GM06990 (cell line): Measurements from ENCODE around the gene CAMTA1.

ENCODE experiments used
- DNase-seq: peaks from one replicate; pipeline ENCODE4 v3.0.0-alpha.2; 2011; ENCODE audit not compliant: insufficient read length; ENCODE audit errors: extremely low read depth
- H3K27me3 ChIP-seq: replicated peaks from 2 replicates; pipeline ENCODE4 v1.6.0; 2011; ENCODE audit warnings: low read length; ENCODE audit not compliant: control insufficient read depth, insufficient read depth
- H3K36me3 ChIP-seq: 2 replicates; pipeline ENCODE4 v1.5.1; 2011; ENCODE audit warnings: low read length; ENCODE audit not compliant: control insufficient read depth, insufficient read depth
- H3K4me3 ChIP-seq: replicated peaks from 2 replicates; pipeline ENCODE4 v1.5.1; 2011; ENCODE audit warnings: low read depth, mild to moderate bottlenecking, control low read depth, low read length
- CTCF ChIP-seq: IDR thresholded peaks from 2 replicates; pipeline ENCODE4 v1.5.1; 2011; ENCODE audit warnings: low read length, control low read depth, mild to moderate bottlenecking, inconsistent platforms; ENCODE audit not compliant: insufficient read depth, poor library complexity, severe bottlenecking

The CAMTA1 gene

DNA sequence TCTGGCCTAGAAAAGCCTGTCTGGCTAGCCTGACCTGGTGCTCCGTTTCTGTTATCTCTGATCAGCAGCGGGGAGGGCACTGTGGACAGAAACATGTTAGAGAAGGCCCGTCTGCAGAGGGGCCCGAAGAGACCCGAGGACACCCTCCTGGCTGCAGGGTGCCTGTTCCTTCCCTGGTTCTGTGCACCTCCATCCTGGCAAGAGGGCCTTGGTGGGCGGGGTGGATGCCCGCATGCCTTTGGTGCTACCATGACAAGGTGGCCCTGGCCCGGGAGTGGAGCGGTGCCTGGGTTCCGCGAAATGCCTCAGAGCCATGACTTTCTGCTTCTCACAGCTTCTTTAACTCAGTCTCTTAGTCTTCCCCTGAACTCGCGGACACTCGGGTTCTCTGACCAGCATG lies 233.6 kb downstream of the CAMTA1 start:
- no peak for DNase-seq
- H3K36me3 ChIP-seq, result no peaks in the 10 kb centered on the region
- TF ChIP-seq CTCF, result no peak
- peaks cover 2% of the 10 kb centered on the region; the same call in 1 of the 2 replicates for H3K27me3 ChIP-seq
- H3K4me3 ChIP-seq, result no peak overlapping the region

DNA sequence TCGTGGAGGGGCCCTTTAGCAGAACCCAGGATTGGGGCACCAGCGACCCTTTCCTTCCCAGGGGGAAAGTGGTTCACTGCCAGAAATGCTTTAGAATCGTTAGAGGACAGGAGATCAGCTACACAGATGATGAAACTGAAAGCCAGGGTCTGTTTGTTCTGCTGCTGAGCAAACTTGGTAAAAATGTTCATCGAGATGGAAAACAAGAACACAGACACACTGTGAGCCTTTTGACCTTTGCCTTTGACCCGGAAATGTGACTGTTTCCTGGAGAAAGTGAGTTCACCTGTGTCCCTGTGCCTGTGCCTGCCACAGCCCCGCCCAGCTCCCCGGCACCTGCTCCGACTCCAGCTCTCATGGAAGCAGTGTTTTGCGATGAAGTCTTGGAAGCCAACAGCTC lies 234.3 kb downstream of the CAMTA1 start:
- no peaks in the 10 kb centered on the region for H3K36me3 ChIP-seq
- no peak for TF ChIP-seq CTCF
- H3K4me3 ChIP-seq, result no peak overlapping the region
- H3K27me3 ChIP-seq, result peaks cover 2% of the 10 kb centered on the region; the same call in 1 of the 2 replicates
- no peak for DNase-seq

DNA sequence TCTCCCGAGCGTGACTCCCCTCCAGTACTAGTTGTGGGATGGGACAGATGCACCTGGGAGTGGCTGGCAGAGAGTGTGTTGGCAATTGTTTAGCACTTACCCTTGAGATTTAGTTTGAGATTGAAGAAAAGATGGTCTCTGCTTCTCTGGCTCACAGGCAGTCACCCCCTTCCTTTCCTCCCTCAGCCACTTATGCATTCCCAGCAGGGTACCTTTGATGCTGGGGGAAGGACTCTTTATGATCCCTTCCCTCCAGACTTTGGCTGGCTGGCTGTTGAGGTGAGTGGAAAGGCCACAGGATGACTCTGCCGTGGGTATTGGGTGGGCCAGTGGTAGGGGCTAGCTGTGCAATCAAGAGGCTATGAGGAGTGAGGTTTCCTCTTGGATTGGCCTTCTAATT lies 236.8 kb downstream of the CAMTA1 start:
- no peak overlapping the region for H3K4me3 ChIP-seq
- no peak for TF ChIP-seq CTCF
- no peak for DNase-seq
- no peaks in the 10 kb centered on the region for H3K36me3 ChIP-seq
- H3K27me3 ChIP-seq, result peaks cover 2% of the 10 kb centered on the region; the same call in 1 of the 2 replicates

GRCh38 chr1:7025013-7025412 lies 239.8 kb downstream of the CAMTA1 start:
- no peaks in the 10 kb centered on the region for H3K36me3 ChIP-seq
- DNase-seq, result no peak
- H3K27me3 ChIP-seq, result peaks cover 2% of the 10 kb centered on the region; the same call in 1 of the 2 replicates
- no peak overlapping the region for H3K4me3 ChIP-seq
- TF ChIP-seq CTCF, result no peak

DNA sequence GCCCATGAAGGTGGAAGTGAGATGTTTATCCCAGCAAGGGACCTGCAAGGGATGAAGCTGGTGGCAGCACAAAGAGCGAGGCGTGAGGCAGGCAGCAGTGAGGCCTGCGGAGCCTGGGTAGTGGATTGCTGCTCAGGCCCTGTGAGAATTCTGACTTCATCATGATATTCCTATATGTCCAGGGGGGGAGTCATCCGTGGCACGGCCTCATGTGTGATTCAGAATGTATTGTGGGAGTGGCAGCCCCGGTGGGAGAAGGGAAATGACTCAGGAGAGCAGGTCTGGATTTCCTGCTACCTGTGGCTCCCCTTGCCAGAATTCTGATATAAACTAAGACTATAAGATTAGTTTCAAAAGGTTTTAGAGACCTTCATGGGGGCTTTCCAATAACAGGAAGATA lies 240.9 kb downstream of the CAMTA1 start:
- Histone ChIP-seq H3K36me3 (no peaks in the 10 kb centered on the region), H3K4me3 (no peak overlapping the region), H3K27me3 (peaks cover 1% of the 10 kb centered on the region; the same call in 1 of the 2 replicates)
- no peak for TF ChIP-seq CTCF
- no peak for DNase-seq

GRCh38 chr1:7032992-7033391 lies 247.7 kb downstream of the CAMTA1 start:
- no peak for DNase-seq
- Histone ChIP-seq H3K36me3 (no peaks in the 10 kb centered on the region), H3K27me3 (no peaks in the 10 kb centered on the region), H3K4me3 (no peak overlapping the region)
- no peak for TF ChIP-seq CTCF
